Measurements from ENCODE around the gene CHN1.

Gene CHN1

GRCh38 chr2:174908284-174908683, 96.9 kb downstream of the CHN1 start:
- Histone ChIP-seq H3K27me3 (ENCODE audit: control insufficient read depth, insufficient read depth, low read length) (no peaks in the 10 kb centered on the region), H3K9ac (ENCODE audit: low read depth, low read length) (no peak overlapping the region), H3K4me1 (ENCODE audit: control insufficient read depth, insufficient read depth, low read length) (no peaks in the 10 kb centered on the region), H3K4me3 (ENCODE audit: low read depth, low read length) (no peak overlapping the region), H3K9me3 (ENCODE audit: control insufficient read depth, insufficient read depth, low read length) (no peaks in the 10 kb centered on the region), H3K36me3 (ENCODE audit: control insufficient read depth, insufficient read depth, low read length) (no peaks in the 10 kb centered on the region)

GRCh38 chr2:174903264-174903556, 102.0 kb downstream of the CHN1 start:
- H3K9me3 ChIP-seq (ENCODE audit: control insufficient read depth, insufficient read depth, low read length): no peaks in the 10 kb centered on the region
- H3K9ac ChIP-seq (ENCODE audit: low read depth, low read length): no peak overlapping the region
- no peaks in the 10 kb centered on the region for H3K36me3 ChIP-seq (ENCODE audit: control insufficient read depth, insufficient read depth, low read length)
- H3K27me3 ChIP-seq (ENCODE audit: control insufficient read depth, insufficient read depth, low read length): no peaks in the 10 kb centered on the region
- H3K4me3 ChIP-seq (ENCODE audit: low read depth, low read length): no peak overlapping the region
- peaks cover 2% of the 10 kb centered on the region for H3K4me1 ChIP-seq (ENCODE audit: control insufficient read depth, insufficient read depth, low read length)

GRCh38 chr2:174902506-174903263, 102.5 kb downstream of the CHN1 start:
- Histone ChIP-seq H3K9ac (ENCODE audit: low read depth, low read length) (no peak overlapping the region), H3K4me1 (ENCODE audit: control insufficient read depth, insufficient read depth, low read length) (peaks cover 2% of the 10 kb centered on the region), H3K27me3 (ENCODE audit: control insufficient read depth, insufficient read depth, low read length) (no peaks in the 10 kb centered on the region), H3K36me3 (ENCODE audit: control insufficient read depth, insufficient read depth, low read length) (no peaks in the 10 kb centered on the region), H3K9me3 (ENCODE audit: control insufficient read depth, insufficient read depth, low read length) (no peaks in the 10 kb centered on the region), H3K4me3 (ENCODE audit: low read depth, low read length) (no peak overlapping the region)

- Histone ChIP-seq H3K9ac (ENCODE audit: low read depth, low read length) (peak overlapping the region; percentile 9), H3K36me3 (ENCODE audit: control insufficient read depth, insufficient read depth, low read length) (no peaks in the 10 kb centered on the region), H3K9me3 (ENCODE audit: control insufficient read depth, insufficient read depth, low read length) (no peaks in the 10 kb centered on the region), H3K4me3 (ENCODE audit: low read depth, low read length) (no peak overlapping the region), H3K27me3 (ENCODE audit: control insufficient read depth, insufficient read depth, low read length) (no peaks in the 10 kb centered on the region), H3K4me1 (ENCODE audit: control insufficient read depth, insufficient read depth, low read length) (peaks cover 2% of the 10 kb centered on the region)
These were observed 104.1 kb downstream of the CHN1 start for GRCh38 chr2:174901075-174901474.

GRCh38 chr2:174897286-174897685, 107.9 kb downstream of the CHN1 start:
- H3K9me3 ChIP-seq (ENCODE audit: control insufficient read depth, insufficient read depth, low read length): no peaks in the 10 kb centered on the region

GRCh38 chr2:174893018-174893417, 112.2 kb downstream of the CHN1 start:
- H3K9me3 ChIP-seq (ENCODE audit: control insufficient read depth, insufficient read depth, low read length): no peaks in the 10 kb centered on the region
- no peak overlapping the region for H3K9ac ChIP-seq (ENCODE audit: low read depth, low read length)
- H3K36me3 ChIP-seq (ENCODE audit: control insufficient read depth, insufficient read depth, low read length): no peaks in the 10 kb centered on the region
- peaks cover 11% of the 10 kb centered on the region for H3K4me1 ChIP-seq (ENCODE audit: control insufficient read depth, insufficient read depth, low read length)
- H3K4me3 ChIP-seq (ENCODE audit: low read depth, low read length): no peak overlapping the region
- H3K27me3 ChIP-seq (ENCODE audit: control insufficient read depth, insufficient read depth, low read length): no peaks in the 10 kb centered on the region

More at GRCh38 chr2:174897286-174897685, 107.9 kb downstream of the CHN1 start:
- no peak overlapping the region for H3K4me3 ChIP-seq (ENCODE audit: low read depth, low read length)
- H3K4me1 ChIP-seq (ENCODE audit: control insufficient read depth, insufficient read depth, low read length): peaks cover 2% of the 10 kb centered on the region
- H3K36me3 ChIP-seq (ENCODE audit: control insufficient read depth, insufficient read depth, low read length): no peaks in the 10 kb centered on the region
- H3K9ac ChIP-seq (ENCODE audit: low read depth, low read length): no peak overlapping the region
- no peaks in the 10 kb centered on the region for H3K27me3 ChIP-seq (ENCODE audit: control insufficient read depth, insufficient read depth, low read length)

- peaks cover 11% of the 10 kb centered on the region for H3K4me1 ChIP-seq (ENCODE audit: control insufficient read depth, insufficient read depth, low read length)
- H3K36me3 ChIP-seq (ENCODE audit: control insufficient read depth, insufficient read depth, low read length): no peaks in the 10 kb centered on the region
- H3K4me3 ChIP-seq (ENCODE audit: low read depth, low read length): no peak overlapping the region
- H3K9ac ChIP-seq (ENCODE audit: low read depth, low read length): no peak overlapping the region
- no peaks in the 10 kb centered on the region for H3K9me3 ChIP-seq (ENCODE audit: control insufficient read depth, insufficient read depth, low read length)
- no peaks in the 10 kb centered on the region for H3K27me3 ChIP-seq (ENCODE audit: control insufficient read depth, insufficient read depth, low read length)
These were observed 112.6 kb downstream of the CHN1 start for GRCh38 chr2:174892546-174892945.

GRCh38 chr2:174888646-174889271, 116.4 kb downstream of the CHN1 start:
- Histone ChIP-seq H3K4me3 (ENCODE audit: low read depth, low read length) (no peak overlapping the region), H3K9me3 (ENCODE audit: control insufficient read depth, insufficient read depth, low read length) (no peaks in the 10 kb centered on the region), H3K36me3 (ENCODE audit: control insufficient read depth, insufficient read depth, low read length) (no peaks in the 10 kb centered on the region), H3K9ac (ENCODE audit: low read depth, low read length) (no peak overlapping the region), H3K27me3 (ENCODE audit: control insufficient read depth, insufficient read depth, low read length) (no peaks in the 10 kb centered on the region), H3K4me1 (ENCODE audit: control insufficient read depth, insufficient read depth, low read length) (peaks cover 11% of the 10 kb centered on the region)

- H3K9me3 ChIP-seq (ENCODE audit: control insufficient read depth, insufficient read depth, low read length): no peaks in the 10 kb centered on the region
- H3K9ac ChIP-seq (ENCODE audit: low read depth, low read length): no peak overlapping the region
- H3K27me3 ChIP-seq (ENCODE audit: control insufficient read depth, insufficient read depth, low read length): no peaks in the 10 kb centered on the region
- H3K4me3 ChIP-seq (ENCODE audit: low read depth, low read length): no peak overlapping the region
- peaks cover 15% of the 10 kb centered on the region for H3K4me1 ChIP-seq (ENCODE audit: control insufficient read depth, insufficient read depth, low read length)
- no peaks in the 10 kb centered on the region for H3K36me3 ChIP-seq (ENCODE audit: control insufficient read depth, insufficient read depth, low read length)
These were observed 117.0 kb downstream of the CHN1 start for GRCh38 chr2:174888146-174888545.

GRCh38 chr2:174882416-174882815, 122.8 kb downstream of the CHN1 start:
- Histone ChIP-seq H3K4me3 (ENCODE audit: low read depth, low read length) (no peak overlapping the region), H3K4me1 (ENCODE audit: control insufficient read depth, insufficient read depth, low read length) (peaks cover 20% of the 10 kb centered on the region), H3K36me3 (ENCODE audit: control insufficient read depth, insufficient read depth, low read length) (no peaks in the 10 kb centered on the region), H3K9ac (ENCODE audit: low read depth, low read length) (no peak overlapping the region), H3K27me3 (ENCODE audit: control insufficient read depth, insufficient read depth, low read length) (no peaks in the 10 kb centered on the region), H3K9me3 (ENCODE audit: control insufficient read depth, insufficient read depth, low read length) (no peaks in the 10 kb centered on the region)

- no peak overlapping the region for H3K9ac ChIP-seq (ENCODE audit: low read depth, low read length)
- peaks cover 20% of the 10 kb centered on the region for H3K4me1 ChIP-seq (ENCODE audit: control insufficient read depth, insufficient read depth, low read length)
- no peaks in the 10 kb centered on the region for H3K27me3 ChIP-seq (ENCODE audit: control insufficient read depth, insufficient read depth, low read length)
- H3K4me3 ChIP-seq (ENCODE audit: low read depth, low read length): no peak overlapping the region
- H3K9me3 ChIP-seq (ENCODE audit: control insufficient read depth, insufficient read depth, low read length): no peaks in the 10 kb centered on the region
- H3K36me3 ChIP-seq (ENCODE audit: control insufficient read depth, insufficient read depth, low read length): no peaks in the 10 kb centered on the region
These were observed 123.5 kb downstream of the CHN1 start for GRCh38 chr2:174881678-174882077.

- no peaks in the 10 kb centered on the region for H3K36me3 ChIP-seq (ENCODE audit: control insufficient read depth, insufficient read depth, low read length)
- H3K27me3 ChIP-seq (ENCODE audit: control insufficient read depth, insufficient read depth, low read length): no peaks in the 10 kb centered on the region
- H3K9me3 ChIP-seq (ENCODE audit: control insufficient read depth, insufficient read depth, low read length): no peaks in the 10 kb centered on the region
- no peak overlapping the region for H3K4me3 ChIP-seq (ENCODE audit: low read depth, low read length)
- peaks cover 22% of the 10 kb centered on the region for H3K4me1 ChIP-seq (ENCODE audit: control insufficient read depth, insufficient read depth, low read length)
- H3K9ac ChIP-seq (ENCODE audit: low read depth, low read length): no peak overlapping the region
These were observed 126.5 kb downstream of the CHN1 start for GRCh38 chr2:174878537-174879147.

Data from iPS-15b (cell line).